Measurements from ENCODE around the gene SIGLEC14. TPM values are rescaled to one million over a fixed set of nuclear protein-coding genes. Genes with fewer than 3 reads are reported as not detected.
"Not testable (repeated sequence)": the region's sequence is repeated elsewhere in the genome, so short reads cannot be mapped to it uniquely, and the experiment has no call there.

SIGLEC14 gene, protein sequence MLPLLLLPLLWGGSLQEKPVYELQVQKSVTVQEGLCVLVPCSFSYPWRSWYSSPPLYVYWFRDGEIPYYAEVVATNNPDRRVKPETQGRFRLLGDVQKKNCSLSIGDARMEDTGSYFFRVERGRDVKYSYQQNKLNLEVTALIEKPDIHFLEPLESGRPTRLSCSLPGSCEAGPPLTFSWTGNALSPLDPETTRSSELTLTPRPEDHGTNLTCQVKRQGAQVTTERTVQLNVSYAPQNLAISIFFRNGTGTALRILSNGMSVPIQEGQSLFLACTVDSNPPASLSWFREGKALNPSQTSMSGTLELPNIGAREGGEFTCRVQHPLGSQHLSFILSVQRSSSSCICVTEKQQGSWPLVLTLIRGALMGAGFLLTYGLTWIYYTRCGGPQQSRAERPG
- total RNA-seq (2014; rRNA removed; shearing (Covaris generic)): not detected in 2 replicates
- 0.10 TPM in 1 of 2 replicates, not detected in the other for polyA plus RNA-seq (2016; fragmentation: Nextera tagmentation; extraction: Ambion mirVana)
- long read RNA-seq: 0 reads

DNA sequence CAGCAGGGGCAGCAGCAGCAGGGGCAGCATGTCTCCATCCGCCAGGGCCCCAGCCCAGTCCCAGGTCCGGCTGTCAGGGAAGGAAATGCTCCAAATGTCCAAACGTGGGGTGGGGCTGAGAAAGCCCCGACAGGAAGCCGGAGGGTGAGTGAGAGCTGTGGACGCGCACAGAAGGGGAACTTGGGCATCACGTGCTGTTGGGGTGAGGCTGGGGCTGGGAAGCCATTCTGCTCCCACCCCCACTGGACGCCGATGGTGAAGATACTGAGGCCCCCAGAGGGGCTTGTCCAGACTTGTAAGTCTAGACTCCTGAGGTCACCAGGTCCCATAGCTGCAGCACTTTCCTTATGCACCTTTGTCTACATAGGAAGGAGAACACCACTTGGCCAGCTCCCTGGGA lies at the start of gene SIGLEC14:
TSS of gene SIGLEC14 (minus strand) at position 96 of the 400 bp plus-strand sequence. CDS start at position 30, 66 bp downstream.
- not testable (repeated sequence) for ATAC-seq

DNA sequence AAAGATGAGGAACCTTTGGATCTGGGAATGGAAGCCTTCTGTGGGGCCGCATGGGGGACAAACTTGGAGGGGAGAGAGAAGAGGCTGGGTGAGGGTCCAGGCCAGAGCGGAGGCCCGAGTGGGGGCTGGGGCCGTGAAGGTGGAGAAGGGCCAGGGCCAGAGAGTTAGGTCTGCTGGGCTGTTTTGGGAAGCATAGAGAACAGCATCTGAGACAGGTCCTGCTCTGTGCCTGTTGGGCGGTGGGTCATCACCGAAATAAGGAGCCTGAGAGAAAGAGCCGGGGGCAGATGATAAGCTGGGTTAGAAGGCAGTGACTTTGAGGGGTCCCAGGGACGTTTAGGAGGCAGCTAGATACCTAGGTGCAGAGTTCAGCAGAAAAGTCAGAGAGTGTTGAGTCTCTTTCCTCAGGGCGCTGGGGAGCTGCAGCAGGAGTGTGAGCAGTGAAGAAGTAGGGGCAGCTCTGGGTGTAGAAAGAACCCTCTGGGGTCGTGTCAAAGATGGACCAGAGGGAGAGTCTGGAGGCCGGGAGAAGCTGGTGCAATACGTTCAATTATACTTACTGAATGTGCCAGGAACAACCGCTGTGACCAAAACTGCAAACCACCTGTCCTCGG lies 49.2 kb upstream of the SIGLEC14 start:
- no peaks in the 10 kb centered on the region for H3K9me2 ChIP-seq (ENCODE audit: insufficient read depth)
- no peak overlapping the region for H2AFZ ChIP-seq
- no peak overlapping the region for H3K27ac Mint-ChIP-seq
- H3K4me2 ChIP-seq: no peak overlapping the region
- no peak overlapping the region for H3K4me3 Mint-ChIP-seq
- H3K27me3 ChIP-seq (ENCODE audit: insufficient read depth): no peaks in the 10 kb centered on the region
- DNase-seq (ENCODE audit: low spot score): no peak
- H3K4me1 ChIP-seq (ENCODE audit: insufficient read depth): peaks cover 6% of the 10 kb centered on the region; the same call in 1 of the 2 replicates
- peaks cover 11% of the 10 kb centered on the region for H3K27me3 Mint-ChIP-seq (ENCODE audit: insufficient read depth, low read depth, poor library complexity)
- H3K36me3 ChIP-seq (ENCODE audit: insufficient read depth): no peaks in the 10 kb centered on the region
- no peaks in the 10 kb centered on the region; the same call in none of the 3 replicates for H3K9me3 Mint-ChIP-seq
- peaks cover 13% of the 10 kb centered on the region; the same call in 1 of the 2 replicates for H3K79me2 ChIP-seq (replicated peaks; ENCODE audit: insufficient read depth)
- no peak overlapping the region for H3K4me3 ChIP-seq
- no peaks in the 10 kb centered on the region; the same call in 1 of the 2 replicates for H4K20me1 ChIP-seq (replicated peaks; ENCODE audit: insufficient read depth)
- no peak overlapping the region for H3K27ac ChIP-seq (ENCODE audit: low read depth)
- no peaks in the 10 kb centered on the region for H3F3A ChIP-seq (replicated peaks; ENCODE audit: low read depth)
- peaks cover 28% of the 10 kb centered on the region for H3K4me1 Mint-ChIP-seq
- no peak for ATAC-seq
- H3K36me3 Mint-ChIP-seq (ENCODE audit: low read depth): peaks cover 39% of the 10 kb centered on the region; the same call in 2 of the 3 replicates
- TF ChIP-seq ZNF331 (CRISPR knock-in tag; IDR thresholded peaks at IDR 0.05; ENCODE audit: low read depth) (no peak), ZNF114 (CRISPR knock-in tag; IDR thresholded peaks at IDR 0.05) (no peak), POLR2AphosphoS5 (IDR thresholded peaks at IDR 0.05; ENCODE audit: low read depth) (no peak), EZH2 (IDR thresholded peaks at IDR 0.05; ENCODE audit: low read depth, unreplicated experiment) (no peak), JUNB (IDR thresholded peaks at IDR 0.05; ENCODE audit: unreplicated experiment) (no peak), NANOG (IDR thresholded peaks at IDR 0.05; ENCODE audit: borderline replicate concordance) (no peak)
- TF ChIP-seq, protein P1, sequence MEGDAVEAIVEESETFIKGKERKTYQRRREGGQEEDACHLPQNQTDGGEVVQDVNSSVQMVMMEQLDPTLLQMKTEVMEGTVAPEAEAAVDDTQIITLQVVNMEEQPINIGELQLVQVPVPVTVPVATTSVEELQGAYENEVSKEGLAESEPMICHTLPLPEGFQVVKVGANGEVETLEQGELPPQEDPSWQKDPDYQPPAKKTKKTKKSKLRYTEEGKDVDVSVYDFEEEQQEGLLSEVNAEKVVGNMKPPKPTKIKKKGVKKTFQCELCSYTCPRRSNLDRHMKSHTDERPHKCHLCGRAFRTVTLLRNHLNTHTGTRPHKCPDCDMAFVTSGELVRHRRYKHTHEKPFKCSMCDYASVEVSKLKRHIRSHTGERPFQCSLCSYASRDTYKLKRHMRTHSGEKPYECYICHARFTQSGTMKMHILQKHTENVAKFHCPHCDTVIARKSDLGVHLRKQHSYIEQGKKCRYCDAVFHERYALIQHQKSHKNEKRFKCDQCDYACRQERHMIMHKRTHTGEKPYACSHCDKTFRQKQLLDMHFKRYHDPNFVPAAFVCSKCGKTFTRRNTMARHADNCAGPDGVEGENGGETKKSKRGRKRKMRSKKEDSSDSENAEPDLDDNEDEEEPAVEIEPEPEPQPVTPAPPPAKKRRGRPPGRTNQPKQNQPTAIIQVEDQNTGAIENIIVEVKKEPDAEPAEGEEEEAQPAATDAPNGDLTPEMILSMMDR (conservative IDR thresholded peaks at IDR 0.05; ENCODE audit: low read depth in 2 of 2): no peak
- TF ChIP-seq, protein P2, sequence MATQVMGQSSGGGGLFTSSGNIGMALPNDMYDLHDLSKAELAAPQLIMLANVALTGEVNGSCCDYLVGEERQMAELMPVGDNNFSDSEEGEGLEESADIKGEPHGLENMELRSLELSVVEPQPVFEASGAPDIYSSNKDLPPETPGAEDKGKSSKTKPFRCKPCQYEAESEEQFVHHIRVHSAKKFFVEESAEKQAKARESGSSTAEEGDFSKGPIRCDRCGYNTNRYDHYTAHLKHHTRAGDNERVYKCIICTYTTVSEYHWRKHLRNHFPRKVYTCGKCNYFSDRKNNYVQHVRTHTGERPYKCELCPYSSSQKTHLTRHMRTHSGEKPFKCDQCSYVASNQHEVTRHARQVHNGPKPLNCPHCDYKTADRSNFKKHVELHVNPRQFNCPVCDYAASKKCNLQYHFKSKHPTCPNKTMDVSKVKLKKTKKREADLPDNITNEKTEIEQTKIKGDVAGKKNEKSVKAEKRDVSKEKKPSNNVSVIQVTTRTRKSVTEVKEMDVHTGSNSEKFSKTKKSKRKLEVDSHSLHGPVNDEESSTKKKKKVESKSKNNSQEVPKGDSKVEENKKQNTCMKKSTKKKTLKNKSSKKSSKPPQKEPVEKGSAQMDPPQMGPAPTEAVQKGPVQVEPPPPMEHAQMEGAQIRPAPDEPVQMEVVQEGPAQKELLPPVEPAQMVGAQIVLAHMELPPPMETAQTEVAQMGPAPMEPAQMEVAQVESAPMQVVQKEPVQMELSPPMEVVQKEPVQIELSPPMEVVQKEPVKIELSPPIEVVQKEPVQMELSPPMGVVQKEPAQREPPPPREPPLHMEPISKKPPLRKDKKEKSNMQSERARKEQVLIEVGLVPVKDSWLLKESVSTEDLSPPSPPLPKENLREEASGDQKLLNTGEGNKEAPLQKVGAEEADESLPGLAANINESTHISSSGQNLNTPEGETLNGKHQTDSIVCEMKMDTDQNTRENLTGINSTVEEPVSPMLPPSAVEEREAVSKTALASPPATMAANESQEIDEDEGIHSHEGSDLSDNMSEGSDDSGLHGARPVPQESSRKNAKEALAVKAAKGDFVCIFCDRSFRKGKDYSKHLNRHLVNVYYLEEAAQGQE (IDR thresholded peaks at IDR 0.05; ENCODE audit: unreplicated experiment): no peak

More for the DNA sequence above, at the start of gene SIGLEC14:
- H3K36me3 Mint-ChIP-seq (ENCODE audit: low read depth): peaks cover 25% of the 10 kb centered on the region
- H3K4me2 ChIP-seq; DNase-seq (ENCODE audit: low spot score); H3K4me1 Mint-ChIP-seq; H3K79me2 ChIP-seq (replicated peaks; ENCODE audit: insufficient read depth); H3K4me1 ChIP-seq (ENCODE audit: insufficient read depth); H3K9me2 ChIP-seq (ENCODE audit: insufficient read depth); H3F3A ChIP-seq (replicated peaks; ENCODE audit: low read depth); H3K4me3 Mint-ChIP-seq; H3K27ac ChIP-seq (ENCODE audit: low read depth); H3K27ac Mint-ChIP-seq; H3K4me3 ChIP-seq; H3K36me3 ChIP-seq (ENCODE audit: insufficient read depth); H4K20me1 ChIP-seq (replicated peaks; ENCODE audit: insufficient read depth); H3K27me3 ChIP-seq (ENCODE audit: insufficient read depth): not testable (repeated sequence)
- 0 out of 2 replicates have a peak within 1 kb of the TSS, but pooled peaks have one; percentile 14 for H2AFZ ChIP-seq
- H3K27me3 Mint-ChIP-seq (ENCODE audit: insufficient read depth, low read depth, poor library complexity): peaks cover 11% of the 10 kb centered on the region
- peaks cover 85% of the 10 kb centered on the region for H3K9me3 Mint-ChIP-seq

Measured in GM23338 (cell line).